GM23248 (cell line): ENCODE results near the gene TPCN2.

Source experiments
- EZH2 ChIP-seq: fragments of 200-600 bp; sonication (generic); IDR thresholded peaks from 2 replicates; pipeline ENCODE4 v1.6.1; 2018; ENCODE audit warnings: antibody characterized with exemption, mild to moderate bottlenecking; ENCODE audit not compliant: insufficient read depth, poor library complexity, severe bottlenecking
- EZH2phosphoT487 ChIP-seq: fragments of 200-600 bp; sonication (generic); IDR thresholded peaks from 2 replicates; pipeline ENCODE4 v1.6.1; 2018; ENCODE audit warnings: antibody characterized with exemption, moderate library complexity, mild to moderate bottlenecking, low read depth; ENCODE audit not compliant: insufficient read depth

- TF ChIP-seq EZH2 (no peak), EZH2phosphoT487 (no peak)
Measured at GRCh38 chr11:69145050-69145380, 96.3 kb downstream of the TPCN2 start.
